Measurements from ENCODE around the gene SH3GL1. TPM values are rescaled to one million over a fixed set of nuclear protein-coding genes. Genes with fewer than 3 reads are reported as not detected.

The SH3GL1 gene
- total RNA-seq, 1 donor from 2014 or later: 78.5 TPM

- DNase-seq (ENCODE audit: low spot score): peak; percentile 62
These were observed 25.0 kb downstream of the SH3GL1 start for GRCh38 chr19:4375164-4376027.

GRCh38 chr19:4374498-4375163 is 25.7 kb downstream of the SH3GL1 start:
- peak; percentile 78 for DNase-seq (ENCODE audit: low spot score)

DNA sequence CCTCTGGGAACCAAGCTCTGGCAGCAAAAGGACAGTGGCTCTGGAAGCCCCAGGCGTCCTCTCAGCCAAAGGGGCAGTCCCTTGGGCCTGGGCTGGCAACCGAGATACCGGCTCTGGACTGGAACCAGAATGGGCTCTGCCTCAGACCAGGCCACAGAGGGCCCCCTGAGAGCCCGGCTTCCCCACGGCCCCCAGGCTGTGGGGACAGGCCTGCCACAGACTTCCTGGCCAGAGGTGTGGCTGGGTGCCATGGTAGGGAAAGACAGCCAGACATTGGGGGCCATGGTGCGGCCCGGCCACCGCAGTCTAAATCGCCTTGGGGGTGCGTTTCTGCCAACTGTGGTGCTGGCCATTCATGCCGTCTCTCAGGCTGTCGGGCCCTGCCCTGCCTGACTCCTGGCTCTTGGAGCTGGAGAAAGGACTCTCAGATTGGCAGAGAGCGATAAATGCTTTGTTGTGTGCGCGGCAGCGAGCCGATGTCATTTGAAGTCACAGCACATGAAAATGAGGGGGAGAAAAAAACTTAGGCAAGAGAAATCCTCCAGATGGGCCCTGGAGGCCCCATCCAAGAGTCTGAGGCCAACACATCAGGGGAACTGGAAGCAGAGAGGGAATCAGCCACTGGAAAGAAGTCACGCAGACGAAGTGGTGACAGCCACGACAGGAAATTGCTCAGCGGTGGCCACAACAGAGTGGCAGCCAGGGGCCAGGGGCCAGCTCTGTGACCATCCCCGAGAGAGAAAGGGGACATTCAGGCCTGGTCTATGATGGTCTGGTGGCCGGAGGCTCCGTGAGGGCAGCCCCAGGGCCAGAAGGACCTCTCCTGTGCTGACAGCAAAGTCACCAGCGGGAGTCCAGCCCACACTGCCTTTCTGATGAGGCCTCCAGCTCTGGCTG is 26.5 kb downstream of the SH3GL1 start:
- DNase-seq (ENCODE audit: low spot score): peak; percentile 46

GRCh38 chr19:4373013-4373367 is 27.4 kb downstream of the SH3GL1 start:
- peak; percentile 41 for DNase-seq (ENCODE audit: low spot score)

- DNase-seq (ENCODE audit: low spot score): peak; percentile 41
These were observed 28.0 kb downstream of the SH3GL1 start for GRCh38 chr19:4372165-4373012.

DNA sequence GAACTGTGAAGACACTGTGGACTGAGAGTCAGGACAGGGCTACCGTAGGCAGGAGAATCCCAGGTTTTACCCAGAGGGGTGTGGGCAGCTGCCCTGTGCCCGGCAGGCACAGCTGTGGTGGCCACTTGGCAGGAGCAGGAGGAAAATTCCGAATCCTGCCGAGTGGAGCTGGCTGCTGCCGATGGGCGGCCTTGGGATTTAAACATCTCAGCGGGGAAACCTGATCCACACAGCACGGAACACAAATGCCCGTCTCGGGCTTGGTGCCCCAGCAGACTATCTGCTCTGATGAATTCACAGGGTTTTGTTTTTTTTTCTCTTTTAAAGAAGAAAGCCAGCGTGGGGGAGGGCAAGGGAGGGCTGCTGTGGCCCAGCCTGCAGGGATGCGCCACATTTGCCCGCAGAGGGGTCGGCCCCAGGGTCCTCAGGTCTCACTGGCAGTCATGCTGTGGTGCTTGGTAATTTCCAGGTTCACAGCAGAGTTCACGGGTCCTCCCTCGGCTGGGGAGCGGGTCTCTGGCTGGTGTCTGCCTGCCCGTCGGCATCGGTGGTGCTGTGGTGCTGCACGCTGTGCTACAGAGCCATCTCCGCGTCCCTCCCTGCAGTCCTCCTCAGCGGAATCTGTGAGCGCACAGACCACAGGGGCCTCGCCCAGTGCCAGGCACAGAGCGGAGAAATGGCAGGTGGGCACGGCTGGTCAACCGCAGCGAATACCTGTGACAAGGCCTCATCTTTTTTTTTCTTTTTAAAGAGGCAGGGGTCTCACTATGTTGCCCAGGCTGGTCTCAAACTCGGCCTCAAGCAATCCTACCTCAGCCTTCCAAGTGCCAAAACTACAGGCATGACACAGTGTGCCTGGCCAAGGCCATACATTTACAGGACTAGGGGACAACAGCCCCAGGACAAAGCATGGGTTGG is 28.8 kb downstream of the SH3GL1 start:
- no peak for DNase-seq (ENCODE audit: low spot score)

- no peak for DNase-seq (ENCODE audit: low spot score)
These were observed 29.8 kb downstream of the SH3GL1 start for GRCh38 chr19:4370418-4371041.

DNA sequence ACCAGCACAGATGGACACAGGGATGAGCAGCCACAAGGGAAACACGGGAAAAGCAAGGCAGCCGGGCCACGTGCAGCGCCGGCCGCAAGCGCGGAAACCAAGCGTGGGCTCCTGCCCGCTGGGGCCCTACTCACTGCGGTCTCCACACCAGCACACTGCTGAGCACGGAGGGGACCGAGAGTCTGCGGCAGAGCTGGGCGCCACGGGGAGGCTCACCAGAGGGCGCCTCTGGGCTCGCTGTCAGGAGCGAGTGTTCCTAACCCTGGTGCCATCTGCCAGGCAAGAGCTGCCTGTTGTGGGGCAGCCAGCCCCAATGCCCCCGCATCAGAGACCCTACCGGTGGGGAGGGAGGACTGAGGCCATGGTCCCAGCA is 30.5 kb downstream of the SH3GL1 start:
- DNase-seq (ENCODE audit: low spot score): peak; percentile 77

- peak; percentile 88 for DNase-seq (ENCODE audit: low spot score)
These were observed 31.0 kb downstream of the SH3GL1 start for GRCh38 chr19:4369109-4369887.

- no peak for DNase-seq (ENCODE audit: low spot score)
These were observed 32.1 kb downstream of the SH3GL1 start for GRCh38 chr19:4368128-4368820.

GRCh38 chr19:4367781-4368127 is 32.6 kb downstream of the SH3GL1 start:
- DNase-seq (ENCODE audit: low spot score): no peak

DNA sequence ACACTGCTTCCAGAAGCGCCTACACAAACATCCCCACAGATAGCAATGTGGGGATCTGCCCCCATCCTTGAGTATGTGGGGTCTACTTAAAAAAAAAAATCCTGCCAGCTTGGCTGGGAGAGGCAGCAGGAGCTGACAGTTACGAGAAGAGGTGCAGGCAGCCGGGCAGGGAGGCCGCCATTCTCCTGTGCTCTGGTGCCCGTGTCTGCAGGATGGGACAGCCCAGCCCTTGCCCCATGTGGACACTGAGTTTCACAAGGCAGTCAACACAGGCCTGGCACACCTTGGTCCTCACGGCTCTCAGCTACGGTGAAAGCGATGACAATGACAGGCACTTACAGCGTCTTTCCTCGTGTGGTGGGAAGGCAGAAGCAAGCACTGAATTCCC is 33.0 kb downstream of the SH3GL1 start:
- DNase-seq (ENCODE audit: low spot score): no peak

DNA sequence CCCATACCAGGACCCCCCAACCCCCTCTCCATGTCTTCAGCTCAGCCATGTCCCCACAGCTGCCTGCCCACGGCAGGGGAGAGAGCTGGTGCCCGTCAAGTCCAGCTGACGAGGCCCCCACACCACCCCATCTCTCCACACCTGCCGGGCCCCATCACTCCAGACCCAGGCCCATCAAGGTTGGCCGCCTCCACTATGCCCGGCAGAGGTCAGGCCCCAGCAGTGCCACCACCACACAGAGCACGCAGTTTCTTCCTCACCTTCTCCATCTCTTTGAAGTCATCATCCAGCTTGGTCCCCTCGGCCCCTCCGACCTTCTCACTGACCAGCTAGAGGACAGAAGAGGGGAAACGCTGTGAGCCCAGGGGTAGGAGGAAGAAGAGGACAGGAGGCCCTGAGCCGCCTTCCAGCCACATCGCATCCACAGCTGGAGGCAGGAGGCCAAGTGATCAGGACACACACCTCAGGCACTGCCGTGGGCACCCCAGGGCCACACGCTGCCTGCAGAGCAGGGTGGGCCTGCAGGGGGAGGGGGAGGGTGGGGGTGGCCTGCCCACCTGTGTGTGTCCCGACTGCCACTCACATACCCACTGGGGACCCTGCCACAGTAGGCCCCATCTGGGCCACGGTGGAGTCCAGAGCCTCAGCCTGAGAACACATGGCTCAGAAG is 33.5 kb downstream of the SH3GL1 start:
- no peak for DNase-seq (ENCODE audit: low spot score)

DNA sequence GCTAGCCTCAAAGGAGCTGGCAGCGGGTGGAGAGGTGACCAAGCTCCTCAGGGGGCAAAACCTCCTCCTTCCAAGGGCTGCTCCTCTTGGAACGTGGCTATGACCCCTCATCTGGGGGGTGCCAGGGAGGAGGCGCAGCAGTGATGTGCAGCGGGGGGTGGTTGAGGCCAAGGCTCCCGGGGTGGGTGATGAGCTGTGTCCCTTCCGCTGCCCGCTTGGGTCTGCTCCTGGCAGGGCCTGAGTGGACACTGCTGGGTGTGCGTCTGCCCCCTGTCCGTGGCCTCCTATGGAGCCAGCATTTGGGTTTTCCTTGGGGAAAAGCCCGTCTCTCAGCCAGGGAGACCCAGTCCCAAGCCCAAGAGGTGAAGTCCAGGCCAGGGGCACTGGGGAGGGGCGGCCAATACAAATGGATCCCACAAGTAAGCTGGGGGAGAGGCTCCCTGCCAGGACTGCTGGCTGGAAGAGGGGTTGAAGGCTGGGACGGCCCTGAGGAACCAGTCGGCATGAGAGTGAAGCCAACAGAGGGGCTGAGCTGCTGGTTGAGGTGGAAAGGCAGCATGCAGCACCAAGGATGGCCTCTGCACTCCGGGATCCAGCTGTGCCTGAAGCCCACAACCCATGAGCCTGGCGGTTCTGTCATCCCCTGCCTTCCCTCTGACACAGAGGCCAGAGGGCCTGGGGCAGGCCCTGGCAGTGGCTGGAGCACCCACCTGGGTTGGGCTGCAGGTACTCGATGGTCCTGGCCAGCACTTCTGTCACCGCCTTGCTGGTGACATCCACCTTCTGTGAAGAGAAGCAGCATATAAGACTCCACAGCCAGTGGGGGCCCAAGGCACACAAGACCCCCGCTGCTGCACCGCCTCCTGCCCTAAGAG is 34.3 kb downstream of the SH3GL1 start:
- no peak for DNase-seq (ENCODE audit: low spot score)

DNA sequence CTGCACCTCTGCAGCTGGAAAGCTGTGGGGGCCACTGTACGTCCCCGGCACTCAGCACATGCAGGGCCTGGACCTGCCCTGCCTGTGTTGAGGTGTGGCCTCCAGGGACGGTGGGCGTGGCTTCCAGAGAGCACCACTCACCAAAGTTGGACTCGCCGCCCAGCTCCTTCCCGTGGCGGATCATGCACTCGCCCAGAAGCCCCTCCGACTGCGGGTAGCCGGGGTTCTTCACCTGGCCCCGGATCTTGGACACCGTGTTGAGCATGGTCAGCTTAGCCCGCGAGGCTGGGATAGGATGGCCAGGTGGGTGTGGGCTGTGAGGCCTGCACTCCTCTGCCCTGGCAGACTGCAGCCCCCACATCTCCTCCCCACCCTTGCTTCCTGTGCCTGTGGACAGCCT is 35.0 kb downstream of the SH3GL1 start:
- no peak for DNase-seq (ENCODE audit: low spot score)

DNA sequence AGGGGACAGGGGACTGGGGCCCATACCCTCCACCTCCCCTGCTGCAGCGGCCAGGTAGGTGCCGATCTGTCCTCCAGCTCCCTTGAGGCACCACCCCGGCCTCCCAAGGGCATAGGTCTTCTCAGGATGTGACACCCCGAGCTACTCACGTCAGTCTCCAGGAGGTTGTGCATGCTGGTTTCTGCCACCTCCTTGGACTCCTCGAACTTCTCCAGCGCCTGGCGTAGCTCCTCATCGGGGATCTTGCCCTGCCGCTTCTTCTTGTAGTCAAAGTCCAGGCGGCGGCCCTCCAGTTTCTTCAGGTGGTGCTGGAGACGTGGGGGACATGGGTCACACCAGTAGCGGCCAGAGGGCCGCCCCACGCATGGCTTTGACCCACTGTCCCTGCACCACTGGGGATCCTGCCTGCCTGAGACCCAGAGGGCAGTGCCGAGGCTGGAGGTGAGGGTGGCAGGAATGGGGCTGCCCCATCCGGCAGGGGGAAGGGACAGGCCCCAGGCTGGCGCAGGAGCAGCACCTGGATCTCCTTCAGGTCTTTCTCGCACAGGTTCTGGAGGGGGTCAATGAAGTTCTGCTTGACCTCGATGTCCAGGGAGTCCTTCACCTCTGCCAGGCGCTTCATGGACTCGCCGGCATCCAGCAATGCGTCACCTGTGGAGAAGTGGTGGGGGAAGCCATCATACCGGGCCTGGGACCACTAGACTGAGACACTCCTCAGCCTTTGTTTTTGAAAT is 36.6 kb downstream of the SH3GL1 start:
- no peak for DNase-seq (ENCODE audit: low spot score)
